ENCODE data around the gene SLC9A4.

SLC9A4 gene

GRCh38 chr2:102455061-102455670 lies 17.9 kb upstream of the SLC9A4 start:
- no peak for DNase-seq

DNA sequence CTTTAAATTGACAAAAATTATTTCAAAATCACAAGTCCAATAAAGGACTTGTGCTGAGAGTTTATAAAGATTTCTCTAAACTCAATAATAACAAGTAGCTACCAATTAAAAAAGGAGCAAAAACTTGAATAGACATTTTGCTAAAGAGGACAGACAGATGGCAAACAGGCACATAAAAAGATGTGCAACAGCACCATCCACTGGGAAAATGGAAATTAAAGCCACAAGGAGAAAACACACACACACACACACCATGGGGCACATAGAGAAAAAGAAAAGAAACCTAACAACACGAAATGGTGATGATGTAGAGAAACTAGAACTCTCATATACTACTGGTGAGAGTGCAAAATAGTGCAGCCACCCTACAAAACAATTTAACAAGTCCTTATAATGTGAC lies 12.6 kb upstream of the SLC9A4 start:
- no peak for DNase-seq

DNA sequence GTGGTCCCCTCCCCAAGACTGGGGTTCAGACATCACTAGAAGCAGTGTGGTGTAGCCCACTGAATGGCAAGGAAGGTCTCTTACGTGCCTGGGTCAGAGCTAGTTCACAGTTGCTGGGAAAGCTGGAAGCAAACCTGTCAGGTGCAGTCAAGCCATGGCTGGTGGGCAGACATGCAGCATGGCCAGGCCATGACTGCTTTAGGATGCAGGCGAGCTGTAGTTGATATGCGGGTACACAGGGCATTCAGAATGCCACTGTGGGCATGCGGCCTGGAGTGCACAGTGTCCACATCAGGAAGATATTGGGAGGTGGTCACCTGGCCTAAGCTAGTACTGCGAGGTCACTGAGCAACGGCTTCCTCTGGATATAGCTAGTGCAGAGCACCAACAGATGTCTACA lies 11.8 kb upstream of the SLC9A4 start:
- no peak for DNase-seq

GRCh38 chr2:102463160-102463559 lies 9.9 kb upstream of the SLC9A4 start:
- DNase-seq, result no peak

DNA sequence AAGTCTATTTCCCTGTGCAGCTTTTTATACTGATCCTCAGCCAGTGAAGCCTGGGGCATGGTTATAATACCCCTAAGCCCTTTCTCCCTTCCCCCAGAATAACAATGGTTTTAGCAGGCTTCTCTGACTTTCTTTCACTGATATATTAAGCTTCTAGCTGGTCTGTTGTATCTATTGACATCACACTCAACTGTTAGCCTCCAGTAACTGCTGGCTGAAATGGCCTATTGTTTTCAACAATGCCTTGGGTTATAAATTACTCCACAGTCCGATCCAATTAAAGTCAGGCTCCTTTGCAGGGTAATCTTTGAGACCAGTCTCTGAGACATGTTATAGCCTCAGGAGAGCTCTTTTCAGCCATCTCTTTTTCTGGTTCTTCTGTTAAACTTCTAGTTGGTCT lies 2.9 kb upstream of the SLC9A4 start:
- DNase-seq, result no peak

DNA sequence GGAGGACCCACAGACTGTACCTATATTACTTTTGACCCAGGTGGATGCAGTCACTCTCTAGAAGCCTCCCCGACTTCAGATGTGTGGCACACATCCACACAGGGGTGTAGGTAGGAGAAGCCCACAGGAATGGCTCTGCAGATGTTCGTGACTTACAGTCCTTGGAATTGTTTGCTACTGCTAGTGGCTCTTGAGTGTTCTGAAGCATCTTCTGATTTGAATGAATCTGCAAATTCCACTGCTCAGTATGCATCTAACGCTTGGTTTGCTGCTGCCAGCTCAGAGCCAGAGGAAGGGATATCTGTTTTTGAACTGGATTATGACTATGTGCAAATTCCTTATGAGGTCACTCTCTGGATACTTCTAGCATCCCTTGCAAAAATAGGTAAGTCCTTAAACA lies 605 bp downstream of the SLC9A4 start:
- no peak for DNase-seq

DNA sequence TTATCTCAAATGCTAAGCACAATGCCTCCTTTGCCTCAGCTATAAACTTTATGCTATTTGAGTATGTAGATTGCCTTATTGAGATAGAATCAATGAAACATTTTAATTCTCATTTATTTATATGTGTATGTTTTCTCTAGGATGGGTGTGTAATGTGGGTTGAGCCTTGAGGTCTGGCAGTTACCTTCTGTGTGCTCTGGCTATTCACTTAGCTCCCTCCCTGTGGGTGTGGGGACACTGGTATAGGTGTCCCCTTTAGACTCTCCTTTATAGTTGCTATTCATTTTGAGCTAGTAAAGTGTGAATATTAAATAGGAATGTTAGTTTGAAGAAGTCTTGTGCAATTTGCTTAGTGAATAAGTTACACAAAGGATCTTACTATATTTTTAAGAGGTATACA lies 1.8 kb downstream of the SLC9A4 start:
- no peak for DNase-seq

DNA sequence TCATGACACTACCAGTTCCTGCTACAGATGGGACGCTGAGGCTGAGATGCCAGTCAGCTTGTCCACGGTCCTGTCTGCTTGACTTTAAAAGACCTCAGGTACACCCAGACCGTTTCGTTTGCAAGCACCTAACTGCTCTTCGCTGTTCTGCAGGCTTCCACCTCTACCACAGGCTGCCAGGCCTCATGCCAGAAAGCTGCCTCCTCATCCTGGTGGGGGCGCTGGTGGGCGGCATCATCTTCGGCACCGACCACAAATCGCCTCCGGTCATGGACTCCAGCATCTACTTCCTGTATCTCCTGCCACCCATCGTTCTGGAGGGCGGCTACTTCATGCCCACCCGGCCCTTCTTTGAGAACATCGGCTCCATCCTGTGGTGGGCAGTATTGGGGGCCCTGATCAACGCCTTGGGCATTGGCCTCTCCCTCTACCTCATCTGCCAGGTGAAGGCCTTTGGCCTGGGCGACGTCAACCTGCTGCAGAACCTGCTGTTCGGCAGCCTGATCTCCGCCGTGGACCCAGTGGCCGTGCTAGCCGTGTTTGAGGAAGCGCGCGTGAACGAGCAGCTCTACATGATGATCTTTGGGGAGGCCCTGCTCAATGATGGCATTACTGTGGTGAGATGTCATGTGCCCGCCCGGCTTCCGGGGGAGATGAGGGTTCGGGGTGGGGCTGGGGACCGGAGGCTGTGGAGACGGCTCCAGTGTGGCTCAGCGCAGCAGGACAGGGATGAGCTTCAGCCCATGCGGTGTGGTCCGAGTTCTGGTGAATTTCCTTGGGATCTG lies 5.9 kb downstream of the SLC9A4 start:
- DNase-seq, result no peak

DNA sequence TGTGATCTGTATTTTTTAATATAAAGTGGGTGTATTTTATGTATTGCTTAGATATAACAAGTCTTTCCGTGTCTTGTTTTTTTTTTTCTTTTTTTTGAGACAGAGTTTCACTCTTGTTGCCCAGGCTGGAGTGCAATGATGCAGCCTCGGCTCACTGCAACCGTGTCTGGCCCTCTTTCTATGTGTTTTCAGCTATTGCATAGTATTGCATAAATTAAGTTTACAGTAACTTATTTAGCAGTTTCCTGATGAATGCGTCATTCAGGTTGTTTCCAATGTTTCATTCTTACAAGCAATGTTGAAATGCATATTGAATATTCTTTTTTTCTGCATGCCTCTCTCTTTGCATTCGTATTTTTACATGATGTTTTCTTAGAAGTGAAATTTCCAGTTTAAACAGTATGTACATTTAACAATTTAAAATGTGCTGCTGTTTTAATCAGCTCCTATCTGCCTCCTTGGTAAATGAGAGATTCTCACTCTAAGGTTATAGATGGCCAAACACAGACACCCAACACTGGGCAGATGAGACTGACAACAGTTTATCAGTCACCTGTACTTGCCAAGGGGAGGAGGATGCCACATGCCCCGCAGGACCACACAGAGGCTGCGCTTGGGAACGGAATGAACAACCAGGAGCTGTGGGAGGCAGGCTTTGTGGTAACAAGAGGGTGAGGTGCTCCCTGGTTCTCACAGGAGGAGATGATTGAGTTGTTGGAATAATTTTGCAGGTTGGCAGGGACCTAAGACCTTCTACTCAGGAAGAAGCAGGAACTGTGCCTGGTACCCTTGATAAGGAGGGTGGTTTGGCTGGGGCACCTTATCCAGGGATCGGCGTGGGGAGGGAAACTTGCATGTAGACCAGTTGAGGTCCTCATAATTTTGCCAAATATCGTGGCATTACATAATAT lies 7.5 kb downstream of the SLC9A4 start:
- no peak for DNase-seq

DNA sequence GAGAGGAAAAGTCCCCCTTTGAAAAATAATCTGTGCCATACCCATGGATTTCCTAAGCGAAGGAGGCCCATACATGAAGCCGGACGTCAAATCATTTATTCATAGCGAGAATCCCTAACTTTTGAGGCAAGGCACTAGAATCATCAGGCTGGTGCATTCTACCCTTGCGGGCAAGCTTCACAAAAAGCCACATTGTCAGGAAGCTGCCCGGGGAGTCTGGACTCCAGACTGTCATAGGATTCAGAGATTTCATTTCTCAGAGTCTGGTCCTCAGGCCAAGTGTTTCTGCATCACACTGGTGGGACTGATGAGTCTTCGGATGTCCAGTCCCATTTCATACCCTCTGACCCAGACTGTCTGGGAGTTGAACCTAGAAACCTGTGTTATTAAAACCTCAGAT lies 8.9 kb downstream of the SLC9A4 start:
- no peak for DNase-seq

DNA sequence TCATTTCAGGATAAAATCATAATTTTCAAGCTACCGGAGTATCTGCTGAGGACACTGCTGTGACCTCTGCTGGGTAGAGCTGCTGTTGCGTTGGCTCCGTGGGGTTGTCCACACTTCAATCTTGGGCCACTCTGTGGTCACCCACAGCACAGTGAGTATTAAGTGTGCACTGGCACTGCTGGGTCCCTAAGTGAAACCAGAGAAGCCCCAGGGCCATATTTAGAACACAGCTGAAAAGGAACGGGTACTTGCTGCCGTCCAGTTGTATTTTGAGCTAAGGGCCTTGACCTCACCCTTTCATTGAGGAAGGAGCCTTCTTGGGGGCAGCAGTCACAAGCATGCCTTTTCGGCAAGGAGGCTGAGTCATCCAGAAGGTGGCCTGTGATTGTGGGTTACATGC lies 10.1 kb downstream of the SLC9A4 start:
- DNase-seq, result no peak

GRCh38 chr2:102484310-102485061 lies 11.5 kb downstream of the SLC9A4 start:
- no peak for DNase-seq

- no peak for DNase-seq
Measured at GRCh38 chr2:102485147-102485785, 12.2 kb downstream of the SLC9A4 start.

DNA sequence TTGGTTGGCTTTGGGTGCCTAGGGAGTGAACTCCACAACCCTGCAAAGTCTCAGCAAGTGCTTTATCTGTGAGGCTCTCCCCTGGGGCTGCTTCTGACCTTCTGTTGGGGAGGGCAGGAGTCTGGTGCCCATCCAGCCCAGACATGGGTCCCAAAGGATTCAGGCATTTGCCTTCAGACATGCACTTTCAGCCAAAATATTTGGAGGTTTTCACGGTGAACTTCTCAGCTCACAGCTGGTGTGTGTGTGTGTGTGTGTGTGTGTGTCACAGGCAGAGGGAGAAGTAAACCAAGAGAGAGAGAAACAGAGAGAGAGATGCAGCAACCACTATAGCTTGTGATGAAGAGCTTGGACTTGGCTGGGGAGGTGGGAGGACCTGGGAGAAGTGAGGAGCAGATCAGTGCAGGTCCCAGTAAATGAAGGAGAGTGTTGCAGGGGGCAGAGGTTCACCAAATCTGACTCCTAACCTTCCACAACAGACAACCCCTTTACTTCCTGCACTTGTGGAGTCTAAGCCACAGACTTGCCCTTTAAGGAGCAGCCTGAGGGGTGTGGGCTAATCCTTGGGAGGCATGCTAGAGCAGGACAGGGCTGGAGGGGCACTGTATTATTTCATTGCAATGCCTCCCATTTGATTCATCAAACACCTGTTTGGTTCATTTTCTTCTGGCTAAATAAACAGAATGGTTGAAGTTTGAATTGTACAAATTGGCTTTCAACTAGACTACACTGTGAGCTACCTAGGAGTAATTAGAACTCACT lies 14.1 kb downstream of the SLC9A4 start:
- DNase-seq, result no peak

- DNase-seq, result peak; percentile 93
Measured at GRCh38 chr2:102487761-102488462, 14.9 kb downstream of the SLC9A4 start.

GRCh38 chr2:102489646-102490045 lies 16.6 kb downstream of the SLC9A4 start:
- no peak for DNase-seq

DNA sequence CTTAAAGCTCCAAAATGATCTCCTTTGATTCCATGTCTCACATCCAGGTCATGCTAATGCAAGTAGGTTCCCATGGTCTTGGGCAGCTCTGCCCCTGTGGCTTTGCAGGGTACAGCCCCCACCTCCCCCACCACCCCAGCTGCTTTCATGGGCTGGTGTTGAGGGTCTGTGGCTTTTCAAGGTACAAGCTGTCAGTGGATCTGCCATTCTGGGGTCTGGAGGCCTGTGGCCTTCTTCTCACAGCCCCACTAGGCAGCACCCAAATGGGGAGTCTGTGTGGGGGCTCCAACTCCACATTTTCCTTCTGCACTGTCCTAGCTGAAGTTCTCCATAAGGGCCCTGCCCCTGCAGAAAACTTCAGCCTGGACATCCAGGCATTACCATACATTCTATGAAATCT lies 19.0 kb downstream of the SLC9A4 start:
- no peak for DNase-seq

DNA sequence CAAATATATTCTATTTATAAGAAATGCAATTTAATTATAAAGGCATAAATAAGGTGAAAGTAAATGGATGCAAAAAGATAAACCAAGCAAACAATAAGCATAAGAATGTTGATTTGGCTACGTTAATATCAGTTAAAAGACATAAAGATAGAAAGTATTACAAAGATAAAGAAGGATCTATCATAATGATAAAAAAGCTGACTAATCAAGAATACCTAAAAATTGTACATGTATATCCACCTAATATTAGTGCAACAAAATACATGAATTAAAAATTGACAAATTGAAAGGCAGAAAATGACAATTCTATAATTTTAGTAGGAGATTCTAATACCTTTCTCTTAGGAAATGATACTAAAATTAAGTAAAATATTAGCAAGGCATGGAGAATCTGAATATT lies 21.5 kb downstream of the SLC9A4 start:
- DNase-seq, result no peak

- DNase-seq, result no peak
Measured at GRCh38 chr2:102498414-102498813, 25.4 kb downstream of the SLC9A4 start.

DNA sequence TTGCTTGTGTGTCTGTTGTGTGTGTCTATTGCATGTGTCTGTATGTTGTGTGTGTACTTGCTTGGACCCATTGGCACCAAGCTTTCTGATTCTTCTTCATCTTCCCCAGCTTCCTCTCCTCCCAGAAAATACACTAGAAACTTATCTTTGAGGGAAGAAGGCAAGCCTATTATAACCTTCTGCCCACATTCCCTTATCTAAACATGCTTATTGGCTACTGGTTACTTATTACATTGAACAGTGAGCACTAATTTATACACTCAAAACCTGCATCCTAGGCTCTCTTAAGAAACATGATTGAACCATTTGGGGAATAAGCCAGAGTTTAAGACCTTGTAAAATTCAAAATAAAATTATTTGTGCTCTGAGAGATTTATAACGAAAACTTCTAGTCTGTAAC lies 26.5 kb downstream of the SLC9A4 start:
- DNase-seq, result no peak

- DNase-seq, result no peak
Measured at GRCh38 chr2:102502576-102502975, 29.6 kb downstream of the SLC9A4 start.

Data from fibroblast of skin of right quadriceps (primary cell).